Gastroesophageal sphincter (tissue), 4 donors: ENCODE results near the gene HNRNPM. TPM values are rescaled to one million over a fixed set of nuclear protein-coding genes. Genes with fewer than 3 reads are reported as not detected.

Source experiments
- ATAC-seq: fragments of 150-250 bp; one replicate; pipeline ENCODE4 v1.9.1; 2016; ENCODE audit warnings: mild to moderate bottlenecking, moderate library complexity
- H3K27ac ChIP-seq, 4 donors: fragments of 200-600 bp; sonication (generic) in 3 of 4; 1 replicate in 3 of 4; 2 replicates in 1 of 4; pipeline ENCODE4 v1.5.1; 2016 to 2019
- H3K27me3 ChIP-seq: fragments of 200-600 bp; sonication (generic); one replicate; pipeline ENCODE4 v1.5.1; 2019
- H3K36me3 ChIP-seq, 2 donors: fragments of 200-600 bp; sonication (generic); one replicate each; pipeline ENCODE4 v1.5.1; 2019; ENCODE audit warnings: control low read depth in 1 of 2
- H3K4me1 ChIP-seq, 3 donors: fragments of 200-600 bp; sonication (generic); 1 replicate in 2 of 3; 2 replicates in 1 of 3; pipeline ENCODE4 v1.5.1; 2016 to 2019; ENCODE audit warnings: control low read depth in 2 of 3
- H3K4me3 ChIP-seq, 2 donors: fragments of 200-600 bp; sonication (generic); one replicate each; pipeline ENCODE4 v1.5.1; 2019; ENCODE audit warnings: mild to moderate bottlenecking in 1 of 2, moderate library complexity in 1 of 2
- H3K9me3 ChIP-seq, 3 donors: fragments of 200-600 bp; sonication (generic); one replicate each; pipeline ENCODE4 v1.5.1; 2017 to 2019; ENCODE audit warnings: control low read depth in 2 of 3
- CTCF ChIP-seq, 4 experiments: fragments of 200-600 bp in 2 of 4; fragments of 450-650 bp in 2 of 4; sonication (generic) in 1 of 4; IDR thresholded peaks; one replicate each; pipeline ENCODE4 v1.5.1; 2017 to 2019; ENCODE audit warnings: antibody characterized with exemption in 4 of 4, mild to moderate bottlenecking in 2 of 4, moderate library complexity in 2 of 4
- EP300 ChIP-seq: sonication (generic); formaldehyde crosslinking; IDR thresholded peaks from one replicate; pipeline ENCODE4 v1.6.1; 2017; ENCODE audit warnings: antibody characterized with exemption, mild to moderate bottlenecking
- POLR2A ChIP-seq, 2 donors: fragments of 450-650 bp; IDR thresholded peaks; one replicate each; pipeline ENCODE4 v1.6.1; 2017; ENCODE audit warnings: antibody characterized with exemption in 2 of 2, mild to moderate bottlenecking in 2 of 2, moderate library complexity in 1 of 2
- POLR2AphosphoS5 ChIP-seq: sonication (generic); formaldehyde crosslinking; IDR thresholded peaks from one replicate; pipeline ENCODE4 v1.6.1; 2017; ENCODE audit warnings: antibody characterized with exemption
- WGBS, 2 donors: methylation state at CpG; one replicate each; pipeline ENCODE4 v1.1.5; 2018; ENCODE audit warnings: low coverage in 1 of 2; 5-methylcytosine and 5-hydroxymethylcytosine counted together
- total RNA-seq, 4 donors: library from RNA; depleted of rRNA; stranded (reverse); fragments of >200 nt; gene quantifications; one replicate each; pipeline ENCODE4 v1.1.0, GENCODE V29; 2016

Gene HNRNPM
- total RNA-seq, 4 donors from 2014 or later: 75.1 to 120 (median 101) TPM

DNA sequence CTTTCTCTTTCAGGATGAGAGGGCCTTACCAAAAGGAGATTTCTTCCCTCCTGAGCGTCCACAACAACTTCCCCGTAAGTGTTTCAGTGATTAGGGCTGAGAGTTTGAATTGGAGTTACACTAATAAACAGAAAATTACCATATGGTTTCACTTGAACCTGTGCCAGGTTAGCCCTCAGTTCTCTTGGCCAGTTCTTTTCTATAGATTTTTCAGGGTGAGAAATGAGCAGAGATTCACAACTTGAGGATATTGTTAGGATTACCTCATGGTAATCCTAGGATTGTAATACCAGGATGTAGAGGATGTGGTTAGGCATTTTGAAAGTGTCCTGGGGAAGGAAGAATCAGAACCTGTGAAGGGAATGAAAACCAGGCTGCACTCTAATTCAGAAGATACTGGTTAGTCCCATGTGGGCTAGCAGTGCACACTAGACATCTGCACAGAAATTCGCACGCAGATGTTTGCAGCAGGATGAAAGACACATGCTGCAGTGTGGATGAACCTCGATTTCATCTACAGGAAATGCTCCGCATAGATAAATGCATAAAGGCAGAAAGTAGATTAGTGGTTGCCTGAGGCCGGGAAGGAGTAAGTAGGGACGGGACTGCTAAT, 24.1 kb downstream of the HNRNPM start:
- H3K9me3 ChIP-seq: no peaks in the 10 kb centered on the region
- WGBS, 2 donors: 75 to 76% methylated on average over 5 to 7 of the region's 8 CpGs
- H3K27ac ChIP-seq: no peak overlapping the region

DNA sequence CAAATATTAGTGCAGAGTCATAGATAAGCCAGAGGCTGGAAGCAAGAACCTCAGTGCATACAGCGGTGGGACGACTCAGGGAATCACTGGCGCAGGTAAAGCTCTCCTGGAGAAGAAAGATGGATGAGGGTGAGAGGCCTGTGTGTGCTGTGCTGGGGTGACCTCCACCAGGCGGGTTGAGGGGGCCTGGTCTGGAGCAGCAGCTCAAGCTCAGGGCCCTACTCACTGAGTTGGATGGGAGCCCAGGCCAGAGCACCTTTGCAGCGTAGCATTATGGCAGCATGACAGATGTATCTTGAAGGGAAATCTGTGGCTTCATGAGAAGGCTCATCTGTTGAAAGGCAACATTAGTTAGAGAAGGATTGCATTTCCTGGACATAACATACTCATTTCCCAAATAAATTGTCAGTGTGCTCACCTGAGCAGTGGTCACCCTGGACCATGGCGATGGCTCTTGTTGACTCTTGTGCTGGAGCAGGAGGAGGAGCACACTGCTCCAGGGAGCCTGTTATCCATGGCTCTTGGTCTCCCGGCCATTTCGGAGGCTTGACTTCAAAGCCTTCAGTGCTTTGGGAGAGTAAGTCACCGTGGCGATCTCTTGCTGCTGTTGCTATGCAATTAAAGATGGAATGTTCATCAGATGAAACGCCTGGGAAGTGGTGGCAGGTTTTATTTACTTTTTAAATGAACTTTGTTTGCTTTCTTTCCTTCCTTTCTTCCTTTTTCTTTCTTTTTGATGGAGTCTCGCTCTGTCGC, 25.0 kb downstream of the HNRNPM start:
- no peak overlapping the region for H3K27ac ChIP-seq
- TF ChIP-seq EP300 (no peak), POLR2AphosphoS5 (no peak)
- H3K4me1 ChIP-seq: peaks cover 0 to 9% (median 0%) of the 10 kb centered on the region in 3 donors
- WGBS, 2 donors: 75 to 80% methylated on average over 10 to 13 of the region's 13 CpGs
- H3K4me3 ChIP-seq: no peak overlapping the region
- no peak for ATAC-seq
- no peaks in the 10 kb centered on the region for H3K9me3 ChIP-seq
- peaks cover 12 to 100% of the 10 kb centered on the region in 2 donors for H3K36me3 ChIP-seq
- no peaks in the 10 kb centered on the region for H3K27me3 ChIP-seq

More for the DNA sequence above, 24.1 kb downstream of the HNRNPM start:
- Histone ChIP-seq H3K27me3 (no peaks in the 10 kb centered on the region), H3K4me3 (no peak overlapping the region), H3K36me3 (peaks cover 12 to 100% of the 10 kb centered on the region in 2 donors), H3K4me1 (peaks cover 0 to 13% (median 0%) of the 10 kb centered on the region in 3 donors)
- ATAC-seq: no peak
- no peak for TF ChIP-seq CTCF (IDR thresholded peaks at IDR 0.05)
- no peak for TF ChIP-seq POLR2A (IDR thresholded peaks at IDR 0.05)
- TF ChIP-seq EP300: no peak
- no peak for TF ChIP-seq POLR2AphosphoS5

- TF ChIP-seq POLR2A (IDR thresholded peaks at IDR 0.05) (no peak), EP300 (no peak), POLR2AphosphoS5 (no peak), CTCF (IDR thresholded peaks at IDR 0.05) (no peak)
- whole genome bisulfite sequencing, 2 donors: 78 to 82% methylated on average over 5 to 6 of the region's 6 CpGs
- H3K9me3 ChIP-seq: no peaks in the 10 kb centered on the region
- no peak for ATAC-seq
- H3K36me3 ChIP-seq: peaks cover 10 to 96% of the 10 kb centered on the region in 2 donors
- H3K27me3 ChIP-seq: no peaks in the 10 kb centered on the region
- H3K27ac ChIP-seq: no peak overlapping the region
- H3K4me3 ChIP-seq: no peak overlapping the region
- H3K4me1 ChIP-seq: peaks cover 0 to 33% (median 7%) of the 10 kb centered on the region in 3 donors
Observed at GRCh38 chr19:8473648-8474476, 29.1 kb downstream of the HNRNPM start.

- H3K36me3 ChIP-seq: peaks cover 4 to 92% of the 10 kb centered on the region in 2 donors
- H3K4me1 ChIP-seq: peaks cover 0 to 37% (median 7%) of the 10 kb centered on the region in 3 donors
- no peaks in the 10 kb centered on the region for H3K9me3 ChIP-seq
- ATAC-seq: no peak
- WGBS, 2 donors: 80 to 83% methylated on average over 1 of the region's 1 CpG
- no peak overlapping the region for H3K4me3 ChIP-seq
- TF ChIP-seq POLR2AphosphoS5: no peak
- TF ChIP-seq POLR2A (IDR thresholded peaks at IDR 0.05): no peak
- no peak for TF ChIP-seq CTCF (IDR thresholded peaks at IDR 0.05)
- no peak for TF ChIP-seq EP300
- no peak overlapping the region for H3K27ac ChIP-seq
- H3K27me3 ChIP-seq: no peaks in the 10 kb centered on the region
Observed at GRCh38 chr19:8475005-8475404, 30.2 kb downstream of the HNRNPM start.

- TF ChIP-seq POLR2A (IDR thresholded peaks at IDR 0.05): no peak
- TF ChIP-seq EP300: no peak
- no peak for ATAC-seq
- peaks cover 4 to 88% of the 10 kb centered on the region in 2 donors for H3K36me3 ChIP-seq
- no peaks in the 10 kb centered on the region for H3K9me3 ChIP-seq
- peaks cover 0 to 49% (median 11%) of the 10 kb centered on the region in 3 donors for H3K4me1 ChIP-seq
- H3K27ac ChIP-seq: no peak overlapping the region
- H3K4me3 ChIP-seq: no peak overlapping the region
- WGBS, 2 donors: 61 to 80% methylated on average over 1 to 3 of the region's 8 CpGs
- H3K27me3 ChIP-seq: no peaks in the 10 kb centered on the region
Observed at GRCh38 chr19:8476524-8476923, 31.7 kb downstream of the HNRNPM start.
